HG03439 (cell line): ENCODE measurements around the gene FDX2.
"Not testable (repeated sequence)": the region's sequence is repeated elsewhere in the genome, so short reads cannot be mapped to it uniquely, and the experiment has no call there.

Experiments
- ATAC-seq: cut with Tn5 transposase; IDR thresholded peaks from one replicate; pipeline ENCODE4 v1.9.1; 2021; ENCODE audit warnings: mild to moderate bottlenecking, moderate library complexity; ENCODE audit not compliant: unreplicated experiment

The FDX2 gene

DNA sequence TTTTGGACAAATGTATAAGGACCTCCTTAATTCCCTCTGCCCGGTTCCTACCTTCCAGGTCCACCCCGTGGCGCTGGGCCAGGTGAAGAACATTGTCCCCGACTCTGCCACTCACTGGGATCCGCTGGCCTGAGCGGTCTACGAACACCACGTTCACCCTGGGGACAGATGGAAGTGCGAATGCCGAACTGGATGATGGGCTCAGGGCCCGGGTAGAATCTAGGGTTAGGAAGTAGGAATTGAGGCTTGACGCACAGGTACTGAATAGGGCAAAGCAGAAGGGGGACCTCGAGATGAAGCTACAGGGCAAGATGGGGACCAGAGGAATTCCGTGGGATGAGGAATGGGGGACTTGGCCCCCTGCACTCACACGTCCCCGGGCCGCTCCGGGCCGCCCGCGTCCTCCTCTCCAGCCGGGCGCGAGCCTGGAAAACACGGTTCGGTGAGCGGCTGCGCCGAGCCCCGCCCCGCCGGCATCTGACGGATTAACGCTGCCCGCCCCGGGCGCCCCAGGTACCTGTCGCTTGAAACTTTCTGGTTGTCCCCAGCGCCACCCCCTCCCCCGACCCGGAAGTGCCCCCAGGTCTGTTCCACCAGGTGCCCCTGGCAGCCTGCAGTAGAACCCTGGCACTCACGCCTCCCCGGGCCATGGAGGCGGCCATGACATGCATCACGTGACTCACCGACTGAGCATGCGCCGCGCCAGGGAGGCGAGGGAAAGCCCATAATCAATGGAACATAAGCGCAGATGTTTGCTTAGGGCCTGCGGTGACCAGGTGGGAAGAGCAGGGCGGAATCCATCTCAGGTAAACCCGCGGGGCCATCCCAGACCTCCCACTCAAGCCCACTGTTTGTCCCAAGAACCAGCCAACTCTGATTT is at the start of gene FDX2:
Gene FDX2 (minus strand): TSS at position 681 of the 880 bp plus-strand sequence. CDS start 19 bp downstream, at position 662.
- ATAC-seq: peak; percentile 59

DNA sequence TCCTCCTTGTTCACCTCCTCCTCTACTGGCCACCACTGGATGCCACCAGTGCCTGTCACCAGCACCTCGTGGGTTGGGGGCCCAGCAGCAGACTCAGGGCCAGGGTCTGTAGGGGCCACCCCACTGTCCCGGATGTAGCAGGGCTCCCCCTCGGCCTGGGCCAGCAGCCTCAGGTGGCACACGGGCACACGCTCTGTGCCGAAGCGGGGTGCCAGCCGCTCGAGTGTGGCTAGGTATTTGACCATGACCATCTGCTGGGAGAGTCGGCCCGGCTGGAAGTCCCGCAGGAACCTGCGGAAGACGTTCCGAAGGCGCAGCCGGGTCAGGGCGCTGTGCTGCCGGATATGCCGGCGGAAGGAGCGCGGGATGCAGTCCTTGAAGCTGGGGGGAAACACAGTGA is 49.7 kb upstream of the FDX2 start:
- ATAC-seq: no peak

DNA sequence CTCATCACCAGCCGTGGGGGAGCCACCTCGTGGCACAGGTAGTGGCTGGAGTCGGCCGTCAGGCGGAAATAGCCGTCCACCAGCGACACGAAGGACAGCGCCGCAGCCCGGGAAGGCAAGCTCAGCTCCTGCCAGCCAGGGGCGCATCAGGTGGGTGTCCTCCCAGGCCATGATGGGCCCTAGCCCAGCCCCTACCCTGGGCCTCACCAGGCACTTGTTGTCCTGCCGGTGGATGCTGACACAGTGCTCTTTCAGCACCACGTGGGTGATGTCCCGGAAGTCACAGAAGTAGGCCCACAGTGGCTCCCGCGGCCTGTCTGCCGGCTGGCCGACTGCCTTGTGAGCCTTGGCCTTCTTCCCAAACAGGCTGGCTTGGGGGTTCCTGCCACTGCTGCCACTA is 48.8 kb upstream of the FDX2 start:
- no peak for ATAC-seq

DNA sequence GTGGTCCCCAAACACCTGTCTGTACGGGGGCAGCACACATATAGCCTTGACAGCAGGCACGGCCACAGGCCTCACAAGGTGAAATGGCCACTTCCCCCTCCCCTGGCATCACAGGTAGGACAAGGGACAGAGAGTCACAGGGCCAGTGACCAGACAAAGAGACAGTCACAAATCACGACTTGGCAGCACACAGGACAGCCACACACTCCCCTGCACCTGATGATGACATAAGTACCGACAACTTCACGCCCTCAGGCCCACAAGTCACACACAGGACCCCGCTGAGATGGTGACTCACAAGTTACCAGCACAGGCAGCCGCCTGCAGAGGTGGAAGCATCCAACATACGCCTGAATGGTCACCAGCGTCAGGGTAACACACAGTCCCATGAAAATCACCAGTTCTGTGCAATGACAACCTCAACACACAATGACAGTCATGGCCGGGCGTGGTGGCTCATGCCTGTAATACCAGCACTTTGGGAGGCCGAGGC is 48.0 kb upstream of the FDX2 start:
- no peak for ATAC-seq

DNA sequence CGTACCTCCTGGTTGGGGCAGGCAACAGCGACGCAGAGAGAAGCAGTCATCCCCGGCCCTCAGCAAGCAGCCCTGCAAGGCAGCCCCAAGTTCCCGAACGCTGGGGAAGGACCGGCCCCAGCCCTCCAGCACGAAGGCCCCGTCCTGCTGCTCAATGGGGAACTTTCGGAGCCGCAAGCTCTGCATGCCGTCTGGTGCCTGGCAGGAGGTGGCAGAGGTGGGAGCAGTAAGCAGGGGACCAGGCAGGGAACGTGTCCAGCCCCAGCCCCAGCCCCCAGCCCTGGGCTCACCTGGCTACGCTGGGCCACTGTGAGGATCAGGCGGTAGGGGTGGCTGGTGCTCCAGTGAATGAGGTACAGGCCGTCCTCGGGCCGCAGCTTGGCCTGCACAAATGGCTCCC is 46.4 kb upstream of the FDX2 start:
- ATAC-seq: no peak

DNA sequence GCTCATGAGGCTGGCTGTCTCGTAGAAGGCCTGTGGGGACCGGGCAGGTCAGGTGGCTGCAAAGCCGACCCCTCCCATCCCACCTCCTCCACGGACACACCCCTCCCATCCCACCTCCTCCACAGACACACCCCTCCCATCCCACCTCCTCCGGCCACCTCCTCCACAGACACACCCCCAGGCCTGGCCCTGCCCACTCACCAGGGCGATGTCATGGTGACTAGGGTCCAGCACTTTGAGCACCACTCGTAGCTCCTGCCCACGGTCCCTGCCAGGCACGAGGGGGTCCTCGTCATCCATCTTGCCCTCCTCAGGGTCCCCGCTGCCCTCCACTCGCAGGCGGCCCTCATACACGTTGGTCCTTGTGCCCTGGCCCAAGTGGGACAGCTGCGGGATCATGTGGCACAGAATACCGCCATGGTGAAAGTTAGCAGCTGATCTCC is 45.8 kb upstream of the FDX2 start:
- no peak for ATAC-seq

DNA sequence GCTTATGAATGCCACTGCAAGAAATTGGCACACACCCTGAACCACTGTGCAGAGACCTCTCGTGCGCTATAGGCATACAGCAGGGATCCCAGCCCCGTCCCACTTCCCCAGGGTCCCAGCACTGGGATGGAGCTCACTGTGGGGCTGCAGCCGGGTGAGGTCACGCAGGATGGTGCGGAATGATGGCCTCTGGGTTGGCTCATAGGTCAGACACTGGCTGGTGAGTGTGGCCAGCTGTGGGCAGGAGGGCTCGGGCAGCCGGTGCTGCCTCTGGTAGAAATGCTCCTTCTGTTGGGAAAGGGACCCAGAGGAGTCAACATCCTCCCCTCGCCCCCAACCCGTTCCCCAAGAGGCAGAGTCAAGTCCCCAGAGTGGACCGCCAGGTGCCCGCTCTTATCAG is 40.6 kb upstream of the FDX2 start:
- ATAC-seq: no peak

DNA sequence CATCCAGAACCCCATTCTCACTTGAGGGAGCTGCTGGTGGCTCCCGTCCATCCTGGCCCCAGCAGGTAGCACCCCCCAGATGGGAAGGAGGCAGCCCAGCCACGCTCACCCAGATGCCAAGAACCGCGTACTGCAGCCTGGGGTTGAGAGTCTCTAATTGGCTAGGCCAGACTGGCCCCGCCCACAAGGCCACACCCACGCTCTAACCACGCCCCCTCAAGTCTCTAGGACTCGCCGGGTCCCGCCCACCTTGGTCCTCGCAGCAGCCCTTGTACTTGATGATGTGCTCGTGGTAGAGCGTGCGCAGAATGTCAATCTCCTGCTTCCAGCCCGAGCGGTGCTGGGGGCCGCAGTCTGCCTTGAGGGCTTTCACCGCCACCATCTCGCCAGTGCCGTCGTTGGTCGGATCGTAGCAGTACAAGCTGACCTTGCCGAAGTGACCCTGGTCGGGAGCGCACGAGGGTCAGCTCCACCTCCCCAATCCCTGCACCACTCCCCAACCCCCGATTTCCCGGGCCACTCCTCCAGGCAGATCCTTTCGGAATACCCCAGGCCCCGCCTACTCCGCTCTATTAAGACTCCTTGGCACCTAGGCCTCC is 38.1 kb upstream of the FDX2 start:
- ATAC-seq: no peak

DNA sequence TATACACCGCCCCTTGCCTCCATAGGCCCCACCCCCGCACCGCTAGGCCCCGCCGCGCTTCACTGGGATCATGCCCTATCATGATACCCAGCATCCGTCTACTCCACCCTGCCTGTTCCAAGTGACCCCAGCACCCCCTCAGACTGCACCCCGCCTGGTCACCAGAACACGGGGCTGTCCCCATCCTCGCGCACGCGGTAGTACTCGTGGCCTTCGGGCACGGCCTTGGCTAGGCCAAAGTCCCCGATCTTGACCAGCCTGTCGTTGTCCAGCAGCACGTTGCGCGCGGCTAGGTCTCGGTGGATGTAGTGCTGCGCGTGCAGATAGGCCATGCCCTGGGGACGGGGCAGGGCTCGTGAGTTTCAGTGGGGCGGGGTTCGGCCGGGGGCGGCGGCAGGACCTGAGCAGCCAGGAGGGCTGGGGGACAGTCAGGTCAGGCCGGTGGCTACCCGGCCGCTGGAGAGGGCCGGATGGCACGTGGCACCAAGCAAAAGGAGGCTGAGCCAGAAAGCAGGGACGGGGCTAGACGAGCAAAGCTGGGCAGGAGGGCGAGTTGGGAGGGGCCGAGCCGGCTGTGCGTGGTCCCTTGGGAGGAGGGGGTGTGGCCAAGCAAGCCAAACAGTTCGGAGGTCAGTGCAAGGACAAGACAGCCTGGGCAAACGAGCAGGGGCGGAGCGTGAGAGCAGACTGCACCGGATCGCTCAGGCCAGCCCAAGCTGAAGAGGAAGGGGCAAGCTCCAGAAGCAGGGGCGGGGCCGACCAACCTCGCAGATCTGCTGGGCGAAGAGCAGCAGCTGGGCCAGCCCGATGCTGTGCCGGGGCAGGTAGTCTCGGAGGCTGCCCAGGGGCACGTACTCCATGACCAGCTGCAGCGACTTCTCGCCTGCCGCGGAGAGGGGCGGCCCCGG is 37.2 kb upstream of the FDX2 start:
- no peak for ATAC-seq

DNA sequence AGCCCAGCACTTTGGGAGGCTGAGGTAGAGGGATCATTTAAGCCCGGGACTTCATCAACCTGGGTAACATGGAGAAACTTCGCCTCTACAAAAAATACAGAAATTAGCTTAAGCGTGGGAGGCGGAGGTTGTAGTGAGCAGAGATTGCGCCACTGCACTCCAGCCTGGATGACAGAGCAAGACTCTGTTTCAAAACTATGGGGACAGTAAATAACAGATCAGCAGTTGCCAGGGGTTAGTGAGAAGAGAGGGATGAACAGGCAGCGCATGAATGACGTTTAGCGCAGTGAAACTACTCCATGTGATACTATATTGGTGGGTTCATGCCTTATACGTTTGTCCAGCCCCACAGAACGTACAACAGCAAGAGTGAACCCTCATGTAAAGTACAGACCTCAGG is 30.7 kb upstream of the FDX2 start:
- no peak for ATAC-seq

DNA sequence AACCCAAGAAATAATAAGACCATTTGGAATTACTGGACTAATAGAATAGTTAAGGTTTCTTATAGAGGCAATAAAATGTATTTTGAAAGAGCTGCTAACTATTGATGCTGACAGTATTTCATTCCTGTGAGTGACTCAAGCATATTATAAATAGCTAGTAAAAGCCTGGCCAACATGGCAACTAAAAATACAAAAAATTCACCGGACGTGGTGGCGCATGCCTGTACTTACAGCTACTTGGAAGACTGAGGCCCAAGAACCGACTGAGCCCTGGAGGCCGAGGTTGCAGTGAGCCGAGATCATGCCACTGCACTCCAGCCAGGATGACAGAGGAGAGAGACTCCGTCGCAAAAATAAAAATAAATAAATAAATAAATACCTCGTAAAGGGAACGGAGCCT is 29.0 kb upstream of the FDX2 start:
- no peak for ATAC-seq

DNA sequence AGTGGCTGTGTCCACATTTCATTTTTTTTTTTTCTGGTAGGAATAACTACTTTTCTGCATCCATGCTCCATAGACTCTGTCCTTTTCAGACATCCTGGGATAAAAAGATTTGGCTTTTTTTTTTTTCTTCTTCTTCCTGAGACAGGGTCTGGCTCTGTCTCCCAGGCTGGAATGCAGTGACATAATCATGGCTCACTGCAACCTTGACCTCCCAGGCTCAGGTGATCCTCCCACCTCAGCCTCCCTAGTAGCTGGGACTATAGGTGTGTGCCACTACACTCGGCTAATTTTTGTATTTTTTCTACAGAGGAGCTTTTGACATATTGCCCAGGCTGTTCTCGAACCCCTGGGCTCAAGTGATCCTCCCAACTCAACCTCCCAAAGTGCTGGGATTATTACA is 27.7 kb upstream of the FDX2 start:
- ATAC-seq: no peak

DNA sequence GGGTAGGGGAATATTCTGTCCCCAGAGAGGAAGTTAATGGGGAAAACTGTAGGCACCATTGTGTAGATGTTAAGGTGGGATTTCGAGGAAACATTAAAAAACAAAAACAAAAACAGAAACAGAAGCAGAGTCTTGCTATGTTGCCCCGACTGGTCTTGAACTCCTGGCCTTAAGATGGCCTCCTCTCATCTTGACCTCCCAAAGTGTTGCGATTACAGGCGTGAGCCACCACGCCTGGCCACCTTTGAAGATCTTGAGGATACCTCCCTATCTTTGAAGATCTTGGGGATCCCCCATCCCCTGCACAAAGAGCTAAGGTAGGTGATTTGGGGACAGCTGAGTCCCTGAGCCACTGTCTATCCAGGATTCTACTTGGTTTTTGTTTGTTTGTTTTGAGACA is 24.2 kb upstream of the FDX2 start:
- ATAC-seq: no peak

DNA sequence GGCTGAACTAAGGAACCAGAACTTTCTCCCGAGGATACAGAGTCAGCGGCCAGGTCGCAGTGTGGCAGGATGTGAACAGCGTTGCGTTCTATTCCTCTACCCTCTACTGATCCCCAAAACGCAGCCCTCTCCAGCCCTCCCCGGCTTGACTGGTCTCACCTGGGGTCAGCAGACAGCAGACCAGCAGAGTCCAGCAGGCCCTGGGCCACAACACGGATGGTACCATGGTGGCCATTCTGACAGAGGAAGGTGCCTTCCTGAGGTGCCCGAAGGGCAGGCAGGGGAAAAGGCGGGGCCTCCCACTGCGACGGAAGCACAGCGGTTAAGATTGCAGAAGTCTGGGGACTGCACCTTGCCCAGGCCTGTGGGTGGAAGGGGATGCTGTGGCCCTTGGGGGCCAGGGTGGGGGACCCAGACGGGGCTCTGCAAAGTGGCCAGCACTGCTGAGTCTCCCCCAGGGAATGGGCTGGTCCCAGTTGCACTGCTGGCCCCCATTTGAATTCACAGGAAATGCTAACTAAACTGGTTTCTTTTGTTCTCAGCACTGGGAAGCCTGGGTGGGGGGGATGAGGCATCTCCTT is 23.7 kb upstream of the FDX2 start, which contains the start of gene ICAM3:
Gene ICAM3 (minus strand): TSS at position 245 of the 581 bp plus-strand sequence. CDS start 10 bp downstream, at position 235.
- ATAC-seq: no peak

DNA sequence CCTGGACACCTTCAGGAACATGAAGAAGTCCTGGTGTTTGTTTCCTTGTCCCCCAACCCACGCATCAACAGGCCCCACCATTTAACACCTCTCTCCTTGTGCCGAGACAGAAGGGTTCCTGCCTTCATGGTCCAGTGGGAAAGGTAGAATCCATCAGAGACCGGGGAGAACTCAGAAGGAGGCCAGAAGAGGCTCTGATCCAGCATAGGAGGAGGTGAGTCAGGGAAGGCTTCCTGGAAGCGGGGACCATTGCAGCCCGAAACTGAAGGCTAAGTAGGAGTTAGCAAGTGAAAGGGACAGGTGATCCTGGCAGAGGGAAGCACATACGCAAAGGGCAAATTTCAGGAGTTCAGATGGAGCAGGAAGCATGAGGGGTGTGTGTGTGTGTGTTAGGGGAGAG is 23.1 kb upstream of the FDX2 start:
- ATAC-seq: no peak

DNA sequence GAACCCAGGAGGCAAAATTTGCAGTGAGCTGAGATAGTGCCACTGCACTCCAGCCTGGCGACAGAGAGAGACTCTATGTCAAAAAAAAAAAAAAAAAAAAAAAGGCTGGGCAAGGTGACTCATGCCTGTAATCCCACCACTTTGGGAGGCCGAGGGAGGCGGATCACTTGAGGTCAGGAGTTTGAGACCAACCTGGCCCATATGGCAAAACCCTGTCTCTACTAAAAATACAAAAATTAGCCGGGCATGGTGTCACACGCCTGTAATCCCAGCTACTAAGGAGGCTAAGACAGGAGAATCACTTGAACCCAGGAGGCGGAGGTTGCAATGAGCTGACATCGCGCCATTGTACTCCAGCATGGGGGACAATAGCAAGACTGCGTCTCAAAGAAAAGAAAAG is 20.9 kb upstream of the FDX2 start:
- ATAC-seq: not testable (repeated sequence)

DNA sequence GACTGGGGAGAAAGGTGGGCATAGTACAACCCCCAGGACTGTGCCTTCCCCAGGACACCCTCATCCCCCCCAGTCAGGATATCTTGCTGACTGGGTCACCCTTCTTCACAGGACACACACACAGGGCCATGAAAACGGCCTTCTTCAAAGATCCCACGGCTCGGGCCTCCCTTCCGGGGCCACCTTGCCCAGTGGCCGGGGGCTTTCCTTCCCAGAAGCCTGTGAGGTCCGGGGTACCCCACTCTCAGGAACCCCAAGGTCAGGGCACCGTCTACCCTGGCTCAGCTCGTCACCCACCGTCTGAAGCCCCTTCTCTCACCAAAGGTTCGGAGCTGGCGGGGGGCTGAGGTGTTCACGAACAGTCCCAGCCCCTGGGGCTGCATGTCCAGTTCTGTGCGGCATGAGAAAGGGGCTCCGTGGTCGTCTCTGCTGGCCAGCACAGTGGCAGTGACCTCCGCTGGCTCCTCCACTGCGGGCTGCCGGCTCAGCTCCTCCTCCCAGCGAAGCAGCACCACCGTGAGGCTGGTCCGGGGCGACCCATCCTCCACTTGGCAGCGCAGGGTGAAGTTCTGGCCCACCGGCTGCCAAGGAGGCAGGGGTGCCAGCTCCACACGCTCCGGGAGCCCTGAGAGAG is 19.7 kb upstream of the FDX2 start:
- ATAC-seq: no peak

DNA sequence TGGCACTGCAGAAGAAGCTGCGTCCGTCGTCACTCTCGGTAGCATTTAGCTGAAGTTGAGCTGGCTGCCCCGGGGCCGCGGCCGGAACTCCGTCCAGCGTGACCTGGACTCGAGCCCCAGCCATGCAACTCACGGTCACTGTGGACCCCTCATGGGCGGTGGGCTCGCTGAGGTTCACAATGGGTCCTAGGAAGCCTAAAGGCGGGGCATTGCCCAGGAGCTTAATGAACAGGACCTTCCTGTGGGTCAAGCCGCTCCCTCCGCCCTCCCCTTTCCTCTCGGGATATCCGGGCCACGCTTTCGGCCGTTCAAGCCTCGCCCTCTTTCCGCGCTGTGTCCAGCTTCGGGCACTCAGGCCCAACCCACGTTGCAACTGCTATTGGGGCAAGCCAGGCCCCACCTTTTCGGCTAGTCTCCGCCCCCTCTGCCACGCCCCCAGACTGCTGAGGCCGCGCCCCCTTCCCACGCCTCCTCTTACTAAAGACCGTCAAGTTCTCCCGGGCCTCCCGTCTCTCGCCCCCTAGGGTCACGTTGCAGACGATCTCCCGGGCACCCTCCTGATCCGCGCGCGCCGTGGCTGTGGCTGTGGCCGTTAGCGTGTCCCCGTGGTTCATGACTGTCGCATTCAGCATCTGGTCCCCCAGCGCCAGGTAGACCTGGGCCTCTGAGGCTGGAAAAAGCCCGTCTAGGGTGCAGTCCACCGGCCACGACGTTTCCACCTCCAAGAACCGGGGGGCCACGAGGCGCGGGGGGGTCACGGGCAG is 19.0 kb upstream of the FDX2 start:
- ATAC-seq: no peak

DNA sequence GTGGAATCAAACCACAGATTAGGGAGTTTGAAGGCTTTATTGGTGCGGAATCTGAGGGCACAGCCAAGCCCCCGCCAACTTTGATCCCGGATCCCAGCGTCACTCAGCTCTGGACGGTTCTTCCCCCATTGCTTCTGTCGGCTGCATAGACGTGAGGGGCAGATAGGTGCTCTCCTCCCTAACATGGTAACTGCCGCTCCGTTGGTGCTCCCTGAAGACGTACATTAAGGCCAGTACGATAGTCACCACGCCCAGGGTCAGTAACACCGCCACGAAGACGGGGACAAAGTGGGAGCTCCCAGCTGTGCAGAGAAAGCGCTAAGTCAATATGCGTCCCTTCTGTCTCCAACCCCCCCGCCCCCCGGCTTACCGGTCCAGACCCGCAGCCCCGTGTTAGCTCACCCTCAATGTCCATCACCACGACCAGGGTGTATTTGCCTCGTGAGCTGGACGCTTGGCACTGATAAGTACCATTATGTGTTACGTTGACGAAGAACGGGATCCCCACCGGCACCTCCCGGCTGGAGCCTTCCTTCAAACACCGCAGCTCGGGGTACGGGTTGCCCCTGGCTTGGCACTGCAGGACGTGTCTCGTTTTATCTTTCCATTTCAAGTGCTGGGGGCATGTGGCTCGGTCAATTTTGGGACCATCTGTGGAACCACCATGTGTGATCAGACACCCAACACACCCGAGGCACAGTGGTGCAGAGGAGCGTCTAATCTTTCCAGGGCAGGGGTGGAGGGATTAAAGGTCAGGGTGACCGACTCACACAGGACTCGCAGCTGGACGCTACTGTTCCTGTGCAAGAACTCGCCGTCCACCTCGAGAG is 18.2 kb upstream of the FDX2 start:
- ATAC-seq: no peak
